Renal cortical epithelial cell (primary cell): ENCODE data around the gene UGDH. TPM values are rescaled to one million over a fixed set of nuclear protein-coding genes. Genes with fewer than 3 reads are reported as not detected.

Experiments
- DNase-seq: peaks from one replicate; pipeline ENCODE4 v3.0.0-alpha.2; 2011; ENCODE audit warnings: low read depth
- total RNA-seq: library from RNA; depleted of rRNA; stranded (reverse); fragments of >200 nt; gene quantifications from 2 replicates; pipeline ENCODE4 v1.2.3, GENCODE V29; 2014

UGDH gene
- total RNA-seq, 1 donor from 2014 or later = 424 TPM

DNA sequence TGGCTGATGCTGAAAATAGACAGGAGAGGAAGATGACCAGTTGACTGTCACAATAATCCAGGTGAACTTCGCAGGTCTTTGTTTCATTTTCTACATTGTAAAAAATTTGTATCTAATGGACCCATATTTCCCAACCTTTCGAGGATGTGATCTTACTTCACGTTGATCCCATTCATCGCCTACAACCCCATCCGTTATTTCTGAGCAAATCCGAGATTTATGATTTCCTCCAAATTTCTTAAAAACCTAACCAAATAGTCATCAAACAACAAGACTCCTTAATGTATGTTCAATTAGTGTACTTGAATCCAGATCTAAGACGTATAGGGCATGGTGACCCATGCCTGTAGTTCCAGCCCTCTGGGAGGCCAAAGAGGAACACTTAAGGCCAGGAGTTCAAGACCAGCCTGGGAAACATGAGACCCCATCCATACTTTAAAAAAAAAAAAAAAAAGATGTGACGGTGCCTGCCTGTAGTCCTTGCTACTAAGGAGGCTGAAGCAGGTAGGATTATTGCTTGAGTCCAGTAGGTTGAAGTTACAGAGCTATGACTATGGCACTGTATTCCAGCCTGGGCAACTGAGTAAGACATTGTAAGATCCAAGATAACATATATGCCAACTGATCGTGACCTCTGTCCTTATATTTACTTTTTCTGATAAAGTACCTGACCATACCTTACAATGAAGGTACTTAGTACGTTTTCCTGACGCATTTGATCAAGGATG lies 74.2 kb downstream of the UGDH start:
- no peak for DNase-seq

DNA sequence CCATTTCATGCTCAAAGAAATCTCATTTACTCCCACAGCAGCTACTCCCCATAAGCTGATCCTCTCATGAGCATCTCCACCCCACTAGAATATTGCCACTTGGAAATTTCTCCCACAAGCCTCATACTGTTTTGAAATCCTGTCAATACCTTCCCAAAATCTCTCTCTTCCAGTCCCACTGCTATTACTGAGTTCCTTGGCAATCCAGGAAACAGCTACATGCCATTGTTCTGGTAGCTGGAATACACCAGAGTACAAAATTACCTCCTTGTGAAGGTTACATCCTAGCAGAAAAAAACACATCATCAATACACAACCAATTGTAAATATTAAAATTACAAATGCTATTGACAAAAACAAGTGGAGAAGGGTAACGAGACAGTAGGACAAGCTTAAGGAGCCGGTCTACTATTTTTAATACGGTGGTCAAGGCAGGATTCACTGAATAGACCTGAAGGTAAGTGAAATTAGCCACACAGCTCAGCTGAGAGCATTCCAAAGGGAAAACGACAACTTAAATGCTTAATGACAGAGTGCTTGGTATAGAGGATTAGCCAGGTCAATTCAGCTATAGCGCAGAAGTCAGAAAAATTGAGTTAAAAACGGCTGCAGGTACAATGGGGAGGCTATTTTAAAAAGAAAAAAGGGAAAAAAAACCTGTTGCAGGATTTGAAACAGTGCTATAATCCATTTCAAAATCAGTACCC lies 74.9 kb downstream of the UGDH start:
- no peak for DNase-seq

DNA sequence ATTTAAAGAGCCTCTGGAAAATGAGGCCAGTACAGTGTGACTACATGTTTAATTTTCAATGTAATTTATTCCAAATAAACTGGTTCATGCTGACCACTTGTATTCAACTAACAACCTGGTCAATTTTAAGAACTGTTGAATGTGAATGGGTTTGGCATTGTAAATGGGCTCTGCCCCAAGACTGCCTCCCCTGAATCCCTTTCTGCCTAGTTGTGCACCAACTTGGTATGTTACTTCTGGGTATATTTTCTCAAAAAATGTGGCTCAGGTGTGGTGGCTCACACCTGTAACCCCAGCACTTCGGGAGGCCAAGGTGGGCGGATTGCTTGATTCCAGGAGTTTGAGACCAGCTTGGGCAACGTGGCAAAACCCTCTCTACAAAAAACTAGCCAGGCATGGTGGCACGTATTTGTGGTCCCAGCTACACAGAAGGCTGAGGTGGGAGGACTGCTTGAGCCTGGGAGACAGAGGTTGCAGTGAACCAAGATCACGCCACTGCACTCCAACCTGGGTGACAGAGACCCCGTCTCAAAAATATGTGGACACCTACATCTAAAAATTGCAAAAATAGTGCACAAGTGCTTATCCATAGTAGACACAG lies 75.7 kb downstream of the UGDH start:
- DNase-seq = no peak

DNA sequence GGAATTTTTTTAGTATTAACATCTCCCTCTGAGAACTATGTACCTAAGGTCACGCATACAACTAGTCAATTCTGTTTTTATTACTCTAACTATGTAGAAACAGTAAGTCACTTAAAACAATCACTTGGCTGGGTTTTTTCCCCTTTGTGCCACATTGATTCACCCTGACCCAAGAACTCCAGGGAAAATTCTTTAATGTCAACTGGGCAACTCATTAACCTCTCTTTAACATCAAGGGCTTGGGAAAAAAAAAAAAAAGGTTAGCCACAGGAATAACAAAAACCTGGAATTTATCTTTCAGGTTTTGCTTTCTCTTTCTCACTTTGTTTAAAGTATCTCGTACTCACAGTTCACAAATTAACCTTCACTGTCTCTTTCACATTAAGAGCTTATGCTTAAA lies 76.6 kb downstream of the UGDH start:
- DNase-seq = peak; percentile 94

Other genes with a start within 250 kb of the UGDH start
- 50.2 and 57.3 TPM in 2 replicates for gene RFC1, start 161.1 kb downstream of the UGDH start, total RNA-seq
- gene KLB, start 120.5 kb downstream of the UGDH start, total RNA-seq = not detected in 2 replicates
- 1,427 and 3,900 TPM in 2 replicates for gene RPL9, start 68.5 kb downstream of the UGDH start, total RNA-seq
- 8.5 and 10.4 TPM in 2 replicates for gene LIAS, start 68.4 kb downstream of the UGDH start, total RNA-seq
- gene SMIM14, start 111.4 kb upstream of the UGDH start, total RNA-seq = 45.3 and 89.7 TPM in 2 replicates
- gene UBE2K, start 170.7 kb upstream of the UGDH start, total RNA-seq = 22.7 and 52.9 TPM in 2 replicates